Pancreas (tissue), 10 donors: ENCODE results near the gene PYDC1. TPM values are rescaled to one million over a fixed set of nuclear protein-coding genes. Genes with fewer than 3 reads are reported as not detected.
A peak's percentile ranks its signal among the peaks of the same experiment; 100 is the strongest.

ENCODE experiments used
- ATAC-seq, 4 donors: fragments of 200-7000 bp; cut with Tn5 transposase; one replicate each; pipeline versions ENCODE4 v1.8.0 to v1.9.1; 2020; ENCODE audit warnings: mild to moderate bottlenecking in 4 of 4, moderate library complexity in 4 of 4
- DNase-seq, 6 donors: peaks; one replicate each; pipeline ENCODE4 v3.0.0-alpha.2; 2020
- FAIRE-seq: peaks from 2 replicates; lab custom pipeline; 2012; peaks lifted over from hg19 to GRCh38; lab: Jason Lieb, UNC
- H3K27ac ChIP-seq, 4 donors: fragments of 200-600 bp; sonication (generic); 1 replicate in 3 of 4; 2 replicates in 1 of 4; pipeline versions ENCODE4 v1.5.0 to v1.8.0; 2020
- H3K27me3 ChIP-seq, 4 donors: fragments of 200-600 bp; one replicate each; pipeline ENCODE4 v1.8.0; 2021
- H3K36me3 ChIP-seq, 3 donors: fragments of 200-600 bp; sonication (generic) in 1 of 3; one replicate each; pipeline versions ENCODE4 v1.5.0 to v1.8.0; 2020 to 2021
- H3K4me1 ChIP-seq, 3 donors: fragments of 200-600 bp; one replicate each; pipeline ENCODE4 v1.8.0; 2021
- H3K4me3 ChIP-seq, 4 donors: fragments of 200-600 bp; sonication (generic) in 2 of 4; one replicate each; pipeline versions ENCODE4 v1.5.0 to v1.8.0; 2020 to 2021
- H3K9me3 ChIP-seq, 4 donors: fragments of 200-600 bp; one replicate each; pipeline ENCODE4 v1.8.0; 2021
- WGBS, 2 donors: extraction: QIAGEN DNeasy Blood & Tissue Kit; methylation state at CpG; one replicate each; pipeline ENCODE4 v1.1.7; 2013; 5-methylcytosine and 5-hydroxymethylcytosine counted together
- intact Hi-C, 3 donors: fragments of 100-400 bp; cut with DNase I; formaldehyde crosslinking; loops; one replicate each; pipeline versions ENCODE4 v1.11.1 to v1.14.2; 2022
- polyA plus RNA-seq, 2 donors: library from polyadenylated mRNA; stranded (reverse); fragments of 200-250 nt; gene quantifications; one replicate each; pipeline ENCODE4 v1.2.3, GENCODE V29; 2013
- total RNA-seq, 6 donors: library from RNA; stranded (reverse); fragmentation: NEBNext Ultra II Directional in 4 of 6; extraction: Animal tissue kit (Norgen Biotek cat#: 25700) in 4 of 6; gene quantifications; one replicate each; pipeline versions ENCODE4 v1.2.1 to v1.2.4, GENCODE V29; 2021 to 2023
- TF ChIP-seq, protein P1 (sequence below), 4 donors: fragments of 200-600 bp; sonication (generic) in 3 of 4; IDR thresholded peaks; one replicate each; pipeline versions ENCODE4 v1.5.0 to v1.8.0; 2021; ENCODE audit warnings: antibody characterized with exemption in 4 of 4
- donor health status: healthy with polysubstance abuse.
- donor health status: DM: no; HTN: no; CAD: no; lungs with moderate emphysema.
- donor health status: DM: no; HTN: no; CAD: no.
- donor health status: control.
- donor health status: control.
- donor health status: Bipolar disorder and iron deficiency.
- donor health status: DM: yes; HTN: yes; CAD: no.
- donor health status: DM: no; HTN: no; CAD: no.
- donor health status: DM: no; HTN: no; CAD: no.
- donor health status: DM: yes; HTN: yes; CAD: no.

Gene PYDC1
- total and polyA plus RNA-seq, 8 donors: not detected

DNA sequence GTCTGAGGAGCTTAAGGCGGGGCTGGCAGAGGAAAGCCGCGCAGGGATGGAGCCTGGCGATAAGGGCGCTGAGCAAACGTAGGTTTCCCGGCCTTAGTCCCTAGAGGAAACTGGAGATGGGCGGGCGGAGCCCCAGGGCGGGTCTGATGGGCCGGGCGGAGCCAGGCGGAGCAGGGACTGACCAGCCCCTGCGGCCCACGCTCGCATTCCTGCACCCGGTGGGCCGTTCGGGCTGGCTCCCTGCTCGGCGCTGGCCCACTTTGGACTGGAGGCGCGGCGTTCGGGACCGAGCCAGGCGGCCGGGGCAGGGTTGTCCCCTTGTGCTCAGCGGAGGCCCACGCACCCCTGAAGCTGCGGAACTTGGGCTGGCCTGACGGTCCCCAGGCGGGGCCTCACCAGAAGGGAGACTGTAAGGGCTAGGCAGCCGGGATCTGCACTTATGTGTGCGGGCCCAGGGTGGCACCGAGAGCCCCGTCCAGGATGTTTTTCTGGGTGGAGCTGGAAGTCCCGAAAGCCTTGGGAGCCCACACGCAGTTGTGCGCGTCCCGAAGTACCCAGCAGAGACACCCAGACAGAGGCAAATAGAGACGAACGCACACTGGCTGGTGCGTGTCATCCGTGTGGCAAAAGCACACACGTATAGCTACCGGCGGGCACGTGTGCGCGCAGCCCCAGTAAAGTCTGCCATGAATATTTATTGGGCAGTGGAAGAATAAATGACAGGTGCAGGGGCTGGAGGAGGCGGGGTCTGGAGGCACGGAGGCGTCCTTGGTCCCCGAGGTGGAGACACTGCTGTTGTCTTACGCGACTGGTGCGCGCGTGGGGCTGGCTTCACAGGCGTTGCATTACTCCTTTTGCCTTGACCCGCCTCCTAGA, 1.4 kb downstream of the PYDC1 start:
- ATAC-seq (peak; percentile 90 to 94 (median 90)), FAIRE-seq (no peak), DNase-seq (peak; percentile 41 to 85 (median 58))
- no peaks in the 10 kb centered on the region for H3K9me3 ChIP-seq
- H3K27me3 ChIP-seq: peaks cover 0 to 18% (median 3%) of the 10 kb centered on the region in 4 donors
- no peaks in the 10 kb centered on the region for H3K36me3 ChIP-seq
- 0% methylated on average over 62 to 63 of the region's 63 CpGs for WGBS, 2 donors
- no peak overlapping the region for H3K27ac ChIP-seq
- intact Hi-C loops: no loop called here
- TF ChIP-seq, protein P1, sequence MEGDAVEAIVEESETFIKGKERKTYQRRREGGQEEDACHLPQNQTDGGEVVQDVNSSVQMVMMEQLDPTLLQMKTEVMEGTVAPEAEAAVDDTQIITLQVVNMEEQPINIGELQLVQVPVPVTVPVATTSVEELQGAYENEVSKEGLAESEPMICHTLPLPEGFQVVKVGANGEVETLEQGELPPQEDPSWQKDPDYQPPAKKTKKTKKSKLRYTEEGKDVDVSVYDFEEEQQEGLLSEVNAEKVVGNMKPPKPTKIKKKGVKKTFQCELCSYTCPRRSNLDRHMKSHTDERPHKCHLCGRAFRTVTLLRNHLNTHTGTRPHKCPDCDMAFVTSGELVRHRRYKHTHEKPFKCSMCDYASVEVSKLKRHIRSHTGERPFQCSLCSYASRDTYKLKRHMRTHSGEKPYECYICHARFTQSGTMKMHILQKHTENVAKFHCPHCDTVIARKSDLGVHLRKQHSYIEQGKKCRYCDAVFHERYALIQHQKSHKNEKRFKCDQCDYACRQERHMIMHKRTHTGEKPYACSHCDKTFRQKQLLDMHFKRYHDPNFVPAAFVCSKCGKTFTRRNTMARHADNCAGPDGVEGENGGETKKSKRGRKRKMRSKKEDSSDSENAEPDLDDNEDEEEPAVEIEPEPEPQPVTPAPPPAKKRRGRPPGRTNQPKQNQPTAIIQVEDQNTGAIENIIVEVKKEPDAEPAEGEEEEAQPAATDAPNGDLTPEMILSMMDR (IDR thresholded peaks at IDR 0.05): no peak
- H3K4me1 ChIP-seq: peaks cover 15 to 17% (median 16%) of the 10 kb centered on the region in 3 donors
- H3K4me3 ChIP-seq: peak overlapping the region; percentile 27 to 59 (median 36)

DNA sequence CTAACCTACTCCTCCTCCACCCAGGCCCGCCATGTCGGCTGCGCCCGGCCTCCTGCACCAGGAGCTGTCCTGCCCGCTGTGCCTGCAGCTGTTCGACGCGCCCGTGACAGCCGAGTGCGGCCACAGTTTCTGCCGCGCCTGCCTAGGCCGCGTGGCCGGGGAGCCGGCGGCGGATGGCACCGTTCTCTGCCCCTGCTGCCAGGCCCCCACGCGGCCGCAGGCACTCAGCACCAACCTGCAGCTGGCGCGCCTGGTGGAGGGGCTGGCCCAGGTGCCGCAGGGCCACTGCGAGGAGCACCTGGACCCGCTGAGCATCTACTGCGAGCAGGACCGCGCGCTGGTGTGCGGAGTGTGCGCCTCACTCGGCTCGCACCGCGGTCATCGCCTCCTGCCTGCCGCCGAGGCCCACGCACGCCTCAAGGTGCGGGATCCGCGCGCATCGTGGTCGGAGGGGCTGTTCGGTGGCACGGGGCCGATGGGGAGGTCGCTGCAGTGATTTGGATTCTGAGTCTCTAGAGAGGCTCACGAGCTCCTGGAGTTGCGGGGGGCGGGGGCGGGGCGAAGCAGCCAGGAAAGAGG, 2.1 kb downstream of the PYDC1 start:
- ATAC-seq: peak in 3 of 4 donors; percentile 9 to 36 (median 10)
- Histone ChIP-seq H3K4me3 (peak overlapping the region in 3 of 4 donors; percentile 28 to 59 (median 44)), H3K9me3 (no peaks in the 10 kb centered on the region), H3K4me1 (peaks cover 15 to 17% (median 16%) of the 10 kb centered on the region in 3 donors), H3K27me3 (peaks cover 0 to 18% (median 3%) of the 10 kb centered on the region in 4 donors), H3K36me3 (no peaks in the 10 kb centered on the region), H3K27ac (no peak overlapping the region)
- 7 to 10% methylated on average over 47 to 58 of the region's 58 CpGs for WGBS, 2 donors
- TF ChIP-seq, protein P1 (IDR thresholded peaks at IDR 0.05): no peak
- FAIRE-seq: no peak
- DNase-seq: peak in 1 of 6 donors; percentile 66
- intact Hi-C loops: no loop called here

DNA sequence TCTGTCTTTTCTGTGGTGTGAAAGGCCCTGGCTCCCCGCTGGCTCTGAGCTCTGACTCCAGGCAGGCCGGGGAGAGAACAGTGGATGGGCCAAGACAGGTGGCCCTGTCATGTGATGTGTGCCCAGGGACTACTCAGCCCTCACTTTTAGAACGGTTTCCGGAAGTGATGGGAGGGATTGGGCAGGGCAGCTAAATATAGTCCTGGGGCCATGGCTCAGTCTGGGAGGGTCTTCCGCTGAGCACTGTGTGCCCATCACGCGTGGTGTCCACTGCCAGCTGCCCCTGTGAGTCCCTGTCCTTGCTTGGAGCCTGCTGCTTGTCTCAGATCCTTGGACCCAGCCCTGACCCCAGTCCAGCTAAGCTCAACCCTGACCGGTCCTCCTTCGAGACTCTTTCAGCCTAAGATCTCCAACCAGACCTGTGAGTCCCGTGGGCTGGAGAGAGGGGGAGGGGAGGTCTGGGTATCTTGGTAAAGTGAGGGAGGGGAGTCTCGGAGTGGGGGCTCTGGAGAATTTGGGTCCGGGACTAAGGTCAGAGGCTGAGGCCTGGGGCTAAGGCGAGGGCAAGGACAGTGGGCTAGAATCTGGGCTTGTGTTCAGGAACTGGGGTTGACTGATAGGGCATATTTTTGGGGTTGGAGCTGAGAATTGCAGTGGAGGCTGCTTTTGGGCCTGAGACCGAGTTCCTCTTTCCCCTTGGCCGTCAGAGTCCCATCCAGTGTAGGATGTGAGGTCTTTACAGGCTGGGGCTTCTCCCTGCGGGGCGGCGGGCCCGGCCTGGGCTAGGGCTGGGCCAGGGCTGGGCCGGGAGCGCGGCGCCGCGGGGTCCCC, 2.8 kb downstream of the PYDC1 start, which contains the start of gene TRIM72:
TRIM72 (plus strand) TSS at position 243 of the 831 bp plus-strand sequence. CDS start 620 bp downstream, outside the sequence.
- Histone ChIP-seq H3K4me3 (peak within 1 kb of the TSS in 2 of 4 donors; percentile 44 to 59), H3K36me3 (no peaks in the 10 kb centered on the region), H3K27ac (no peak within 1 kb of the TSS), H3K27me3 (peaks cover 0 to 18% (median 3%) of the 10 kb centered on the region in 4 donors), H3K4me1 (peaks cover 15 to 17% (median 16%) of the 10 kb centered on the region in 3 donors), H3K9me3 (no peaks in the 10 kb centered on the region)
- ATAC-seq (no peak), DNase-seq (no peak), FAIRE-seq (no peak)
- 74 to 92% methylated on average over 15 to 25 of the region's 25 CpGs for WGBS, 2 donors
- TF ChIP-seq, protein P1 (IDR thresholded peaks at IDR 0.05): no peak
- intact Hi-C loops: no loop called here

DNA sequence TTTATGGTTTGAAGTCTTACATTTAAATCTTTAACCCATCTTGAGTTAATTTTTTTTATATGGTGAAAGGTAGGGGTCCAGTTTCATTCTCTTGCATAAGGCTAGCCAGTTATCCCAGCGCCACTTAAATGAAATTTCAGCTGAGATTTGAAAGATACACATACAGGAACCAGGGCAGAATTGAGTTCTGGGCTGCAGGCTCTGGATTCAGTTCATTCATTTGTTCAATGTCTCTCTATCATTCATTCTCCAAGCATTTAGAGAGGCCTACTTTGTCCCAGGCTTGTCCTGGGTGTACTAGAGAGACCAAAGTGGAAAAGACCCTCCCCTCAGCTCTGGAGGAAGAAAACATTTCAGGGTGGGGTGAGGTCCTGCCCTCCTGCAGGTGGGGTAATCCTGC, 3.6 kb downstream of the PYDC1 start:
- Histone ChIP-seq H3K27me3 (peaks cover 0 to 18% (median 3%) of the 10 kb centered on the region in 4 donors), H3K4me1 (peaks cover 15 to 17% (median 16%) of the 10 kb centered on the region in 3 donors), H3K27ac (no peak overlapping the region), H3K4me3 (no peak overlapping the region), H3K36me3 (no peaks in the 10 kb centered on the region), H3K9me3 (no peaks in the 10 kb centered on the region)
- intact Hi-C loops: no loop called here
- no peak for FAIRE-seq
- no peak for DNase-seq
- 100% methylated on average over 1 of the region's 1 CpG for WGBS, 2 donors
- ATAC-seq: no peak
- TF ChIP-seq, protein P1 (IDR thresholded peaks at IDR 0.05): no peak
